HG03108 (cell line): ENCODE results near the gene SLC6A13.
"Not testable (repeated sequence)": the region's sequence is repeated elsewhere in the genome, so short reads cannot be mapped to it uniquely, and the experiment has no call there.

ENCODE experiments used
- ATAC-seq: cut with Tn5 transposase; IDR thresholded peaks from one replicate; pipeline ENCODE4 v1.9.1; 2021; ENCODE audit warnings: moderate library complexity; ENCODE audit not compliant: unreplicated experiment

The SLC6A13 gene

DNA sequence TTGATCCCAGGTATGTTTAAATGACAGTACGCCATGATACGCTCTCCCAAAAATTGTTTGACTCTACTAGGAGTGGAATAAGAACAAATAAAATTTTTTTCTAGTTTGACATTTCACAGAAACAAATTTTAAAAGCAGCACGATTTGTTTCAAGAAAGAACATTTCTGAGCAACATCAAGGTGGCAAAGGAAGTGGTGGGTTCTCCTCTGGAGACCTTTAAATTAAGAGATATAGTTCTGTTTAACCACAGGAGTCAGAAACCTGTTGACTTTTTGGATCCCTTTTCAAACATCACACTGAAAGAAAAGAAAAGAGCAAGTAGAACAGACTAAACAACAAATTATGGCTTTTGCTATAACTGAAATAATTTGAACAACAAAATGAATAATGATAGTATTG is 2.5 kb upstream of the SLC6A13 start:
- no peak for ATAC-seq

DNA sequence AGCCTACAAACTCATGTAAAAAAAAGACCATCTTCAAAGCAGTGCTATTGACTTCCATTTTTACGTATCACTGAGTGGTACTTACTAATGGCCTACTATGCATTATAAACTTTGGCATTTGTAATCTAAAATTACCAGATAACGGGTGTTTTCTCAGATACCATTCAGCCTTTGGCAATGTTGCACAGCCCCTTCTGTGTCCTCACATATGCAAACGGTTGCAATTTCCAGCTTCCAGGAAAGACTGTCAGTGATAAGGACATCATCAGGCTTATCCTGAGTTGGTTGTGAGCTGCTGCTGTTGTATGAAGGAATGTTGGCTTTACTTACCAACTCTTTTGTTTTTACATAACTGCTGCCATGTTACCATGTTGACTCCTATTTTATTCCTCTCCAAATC is 1.6 kb upstream of the SLC6A13 start:
- ATAC-seq = no peak

DNA sequence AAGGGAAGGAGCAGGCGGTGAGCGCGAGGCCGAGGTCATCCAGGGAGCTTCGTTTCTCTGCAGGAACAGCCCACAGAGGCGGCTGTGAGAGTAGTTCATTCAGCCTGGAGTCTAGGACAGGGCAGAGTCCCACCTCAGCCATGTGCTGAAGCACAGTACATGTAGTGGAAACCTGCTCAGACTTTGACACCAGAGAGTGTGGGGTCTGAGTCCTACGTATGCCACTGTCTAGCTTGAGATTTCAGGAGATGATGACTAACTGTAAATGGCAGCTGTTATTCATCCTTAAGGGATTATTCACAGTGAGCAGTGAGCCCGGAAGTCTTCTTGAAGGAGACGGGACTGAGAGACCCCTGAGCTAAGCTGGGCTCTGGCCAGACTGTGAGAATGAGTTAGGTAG is 938 bp upstream of the SLC6A13 start:
- no peak for ATAC-seq

GRCh38 chr12:262113-262512 is 523 bp downstream of the SLC6A13 start:
- ATAC-seq = no peak

DNA sequence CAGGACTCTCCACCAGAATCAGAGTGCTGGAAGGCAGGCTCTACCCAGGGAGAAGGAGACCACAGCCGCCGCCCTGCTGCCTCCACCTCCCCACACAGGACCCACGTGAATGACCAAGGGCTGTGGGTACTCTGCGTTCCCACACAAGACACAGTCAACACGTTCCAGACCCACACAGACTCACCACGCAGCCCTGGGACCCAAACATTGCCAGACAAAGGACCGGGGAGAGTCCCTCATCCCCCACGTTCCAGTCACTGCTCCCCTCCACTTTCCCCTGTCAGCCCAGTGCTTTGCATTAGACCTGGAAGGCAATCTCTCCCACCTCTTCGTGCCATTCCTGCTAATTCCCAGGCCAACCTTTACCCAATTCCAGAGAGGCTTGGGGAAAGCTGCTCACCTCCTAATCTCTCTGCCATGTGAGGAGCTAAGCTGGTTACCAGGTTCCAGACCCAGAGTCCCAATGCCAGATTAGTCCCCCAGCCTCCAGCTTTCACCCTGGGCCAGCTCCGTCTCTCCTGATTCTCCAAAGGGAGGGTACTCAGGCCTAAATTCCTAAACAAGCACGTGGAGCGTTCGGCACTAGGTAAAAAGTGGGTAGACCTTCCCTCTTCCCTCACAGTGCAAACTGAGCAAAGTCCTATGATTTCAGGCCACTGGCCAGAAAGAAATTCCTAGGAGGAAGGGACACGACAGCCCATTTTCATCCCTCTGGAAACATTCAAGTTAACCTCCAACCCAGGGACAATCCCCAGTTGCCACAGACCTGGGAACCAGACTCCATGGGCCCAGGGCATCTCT is 4.9 kb downstream of the SLC6A13 start:
- ATAC-seq = no peak

DNA sequence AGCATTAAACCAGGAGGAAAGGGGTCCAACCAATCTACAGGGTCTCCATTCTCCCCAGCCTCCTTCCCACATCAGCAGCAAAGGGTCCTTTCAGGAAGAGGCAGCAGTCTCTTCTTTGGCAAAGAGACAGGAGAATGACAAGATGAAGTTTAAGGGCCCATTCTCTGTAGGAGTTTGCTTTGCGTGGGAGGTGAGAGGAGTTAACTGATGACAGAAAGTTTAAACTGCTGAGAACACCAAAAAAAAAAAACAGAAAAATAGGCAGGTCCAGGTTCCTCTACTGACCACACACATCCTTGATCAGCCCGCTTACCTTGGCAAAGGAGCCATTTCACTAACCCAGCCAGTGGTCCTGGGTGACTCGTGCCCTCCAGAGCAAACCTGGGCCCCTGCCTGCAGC is 5.7 kb downstream of the SLC6A13 start:
- ATAC-seq = no peak

GRCh38 chr12:256225-256624 is 6.4 kb downstream of the SLC6A13 start:
- no peak for ATAC-seq

- ATAC-seq = no peak
Measured at GRCh38 chr12:254912-255311, 7.7 kb downstream of the SLC6A13 start.

- no peak for ATAC-seq
Measured at GRCh38 chr12:254039-254438, 8.6 kb downstream of the SLC6A13 start.

GRCh38 chr12:253116-253831 is 9.4 kb downstream of the SLC6A13 start:
- no peak for ATAC-seq

DNA sequence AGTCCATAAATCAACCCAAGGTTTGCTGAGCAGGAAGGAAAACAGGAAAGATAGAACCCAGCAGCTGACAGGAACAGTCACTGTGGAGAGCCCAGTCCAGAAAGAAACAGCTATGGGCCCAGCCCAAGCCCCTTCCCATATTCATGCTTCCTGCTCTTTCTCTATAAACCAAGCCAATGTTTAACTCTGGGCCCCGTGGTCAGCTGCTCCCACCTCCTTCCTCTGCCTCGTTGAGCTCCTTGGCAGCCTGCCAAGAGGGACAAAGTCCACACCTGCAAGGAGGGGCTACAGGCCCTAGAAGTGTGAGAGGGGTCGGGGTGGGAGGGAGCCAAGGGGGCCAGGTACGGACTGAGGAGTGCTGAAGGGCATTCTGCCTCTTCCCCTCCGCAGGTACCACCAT is 10.0 kb downstream of the SLC6A13 start:
- no peak for ATAC-seq

- ATAC-seq = no peak
Measured at GRCh38 chr12:247271-247670, 15.4 kb downstream of the SLC6A13 start.

GRCh38 chr12:243381-243780 is 19.3 kb downstream of the SLC6A13 start:
- no peak for ATAC-seq

- ATAC-seq = no peak
Measured at GRCh38 chr12:242496-242895, 20.1 kb downstream of the SLC6A13 start.

GRCh38 chr12:241266-241665 is 21.4 kb downstream of the SLC6A13 start:
- ATAC-seq = no peak

DNA sequence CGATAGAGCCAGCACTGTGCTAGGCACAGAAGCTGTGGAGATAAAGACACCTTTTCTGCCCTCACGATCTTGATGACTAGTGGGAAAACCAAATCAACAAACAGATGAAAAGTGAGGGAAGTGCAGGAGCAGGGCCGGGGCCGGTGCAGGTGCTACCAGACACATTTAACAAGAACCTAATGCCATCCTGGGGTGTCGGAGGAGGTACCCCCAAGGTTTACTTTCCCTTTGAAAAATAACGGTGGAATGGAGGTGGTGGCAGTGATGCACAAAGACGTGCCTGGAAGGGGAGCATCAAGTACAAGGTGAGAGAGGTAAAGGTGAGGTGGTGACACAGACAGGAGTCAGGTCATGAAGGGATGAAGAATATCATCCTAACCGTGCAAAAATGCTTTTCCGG is 22.1 kb downstream of the SLC6A13 start:
- no peak for ATAC-seq

DNA sequence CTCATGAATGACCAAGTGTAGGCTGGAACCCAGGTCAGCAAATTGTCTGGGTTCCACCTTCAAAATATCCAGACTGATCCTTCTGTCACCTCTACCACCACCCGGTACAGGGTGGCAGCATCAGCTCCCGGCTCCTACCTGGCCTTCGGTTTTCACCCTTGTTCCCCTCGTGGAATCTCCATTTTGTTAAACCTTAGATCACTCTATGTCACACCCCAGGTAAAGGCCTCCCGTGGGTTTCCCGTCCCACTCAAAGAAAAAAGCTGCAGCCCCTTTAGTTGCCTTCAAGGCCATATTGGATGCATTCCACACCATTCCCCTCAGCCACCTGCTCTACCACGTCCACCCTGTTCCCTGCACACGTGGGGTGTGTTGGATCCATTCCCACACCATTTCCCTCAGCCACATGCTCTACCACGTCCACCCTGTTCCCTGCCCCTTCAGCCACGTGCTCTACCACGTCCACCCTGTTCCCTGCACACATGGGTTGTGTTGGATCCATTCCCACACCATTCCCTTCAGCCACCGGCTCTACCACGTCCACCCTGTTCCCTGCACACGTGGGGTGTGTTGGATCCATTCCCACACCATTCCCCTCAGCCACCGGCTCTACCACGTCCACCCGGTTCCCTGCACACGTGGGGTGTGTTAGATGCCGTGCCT is 23.8 kb downstream of the SLC6A13 start:
- ATAC-seq = no peak

DNA sequence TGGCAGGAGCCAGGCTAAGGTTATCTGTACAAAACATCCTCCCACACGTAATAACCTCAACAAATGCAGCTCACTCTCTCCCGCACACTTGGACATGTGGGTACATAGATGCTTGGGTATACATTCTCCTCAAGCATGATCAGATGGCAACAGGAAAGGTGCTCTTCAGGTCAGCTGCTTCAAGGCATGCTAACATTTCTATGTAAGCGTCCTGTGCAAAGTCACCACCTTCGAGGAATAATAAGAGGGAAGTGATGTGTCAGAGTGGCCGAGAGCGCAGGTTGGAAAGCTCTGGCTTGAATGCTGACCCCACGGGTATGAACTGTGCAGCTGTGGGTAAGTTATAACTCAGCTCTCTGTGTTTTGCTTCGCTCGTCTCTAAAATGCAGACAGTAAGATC is 24.5 kb downstream of the SLC6A13 start:
- ATAC-seq = no peak

GRCh38 chr12:237026-237815 is 25.4 kb downstream of the SLC6A13 start:
- no peak for ATAC-seq

GRCh38 chr12:236445-236844 is 26.2 kb downstream of the SLC6A13 start:
- ATAC-seq = no peak

GRCh38 chr12:235967-236366 is 26.7 kb downstream of the SLC6A13 start:
- not testable (repeated sequence) for ATAC-seq
